ENCODE measurements around the gene NACC2. TPM values are rescaled to one million over a fixed set of nuclear protein-coding genes. Genes with fewer than 3 reads are reported as not detected.

Gene NACC2
- total and polyA plus RNA-seq, 2 of the 8 experiments (the other 6 are each of a cell fraction or from before 2014, with no cell fraction given): 8.3 to 14.0 TPM

DNA sequence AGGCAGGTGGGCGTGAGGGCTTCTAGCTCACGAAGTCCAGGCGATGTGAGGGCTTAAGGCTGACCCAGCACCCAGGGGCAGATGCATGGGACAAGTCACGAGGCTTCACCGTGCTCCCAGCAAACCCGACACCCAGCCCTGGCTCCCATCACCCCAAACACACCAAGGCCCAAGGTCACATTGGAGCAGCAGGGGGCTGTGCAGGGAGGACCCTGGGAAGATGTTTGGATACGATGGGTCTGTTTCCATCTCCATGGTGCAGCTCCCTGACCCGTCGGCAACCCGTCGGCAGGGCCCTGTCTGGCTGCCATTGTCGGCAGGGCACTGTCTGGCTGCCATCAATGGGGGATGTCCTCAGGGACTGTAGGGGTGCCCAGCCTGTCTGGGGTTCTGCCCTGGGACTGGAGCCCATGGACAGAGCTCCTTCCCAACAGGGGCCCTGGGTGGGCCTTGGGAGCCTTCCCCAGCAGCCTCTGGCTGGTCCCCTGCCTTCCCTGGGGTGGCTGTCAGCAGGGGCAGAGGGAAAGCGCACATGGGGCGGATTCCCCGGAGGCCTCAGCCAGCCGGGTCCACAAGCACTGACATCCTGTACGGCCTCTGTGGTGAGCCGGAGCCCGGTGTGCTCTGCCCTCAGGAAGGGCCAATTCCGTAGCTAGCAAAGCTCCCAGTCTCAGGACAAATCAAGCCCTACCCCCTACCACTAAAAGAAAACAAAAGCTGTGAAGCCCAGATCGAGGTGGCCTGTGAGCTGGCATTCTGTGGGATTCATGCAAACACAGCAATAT is 47.1 kb downstream of the NACC2 start:
- Histone ChIP-seq H3K27me3 (replicated peaks in 1 of 4; ENCODE audit: control insufficient read depth in 3 of 4, extremely low read depth in 1 of 4, insufficient read depth in 3 of 4, low read length in 3 of 4) (peaks cover 0 to 2% (median 0%) of the 10 kb centered on the region in 4 experiments; a peak in 2 of 7 replicates), H3K56ac (replicated peaks; ENCODE audit: insufficient read length, low read depth, low read length) (no peak overlapping the region), H4K20me1 (replicated peaks in 1 of 2; ENCODE audit: control insufficient read depth in 1 of 2, insufficient read depth in 2 of 2, low read length in 2 of 2) (peaks cover 0 to 12% of the 10 kb centered on the region in 2 experiments), H2AK5ac (ENCODE audit: low read depth, low read length) (0 out of 2 replicates have a peak overlapping the region, but pooled peaks have one; percentile 9), H3K4me2 (ENCODE audit: insufficient read depth in 1 of 2, low read depth in 2 of 2, low read length in 2 of 2) (0 out of 4 replicates have a peak overlapping the region, but pooled peaks of 1 of the 2 experiments have one; percentile 4), H4K5ac (ENCODE audit: insufficient read length, low read depth, low read length) (no peak overlapping the region), H4K91ac (replicated peaks; ENCODE audit: insufficient read length, low read length) (peak overlapping the region; percentile 19), H3K9me3 (ENCODE audit: insufficient read depth in 2 of 2, low read depth in 1 of 2, low read length in 1 of 2) (no peaks in the 10 kb centered on the region), H2BK15ac (ENCODE audit: low read length) (no peak overlapping the region), H3K4ac (replicated peaks; ENCODE audit: insufficient read length, low read depth, low read length) (no peak overlapping the region), H3K18ac (ENCODE audit: extremely low read depth, low read length) (no peak overlapping the region), H3K23ac (ENCODE audit: insufficient read length) (no peak overlapping the region), H3K4me3 (ENCODE audit: extremely low read depth in 1 of 4, insufficient read depth in 2 of 4, low read depth in 3 of 4, low read length in 4 of 4) (no peak overlapping the region), H3K23me2 (ENCODE audit: low read depth, low read length) (peaks cover 14% of the 10 kb centered on the region; the same call in 1 of the 2 replicates), H2BK120ac (replicated peaks; ENCODE audit: low read depth, low read length) (no peak overlapping the region), H3K14ac (ENCODE audit: insufficient read length) (no peak overlapping the region), H2BK5ac (ENCODE audit: low read depth, low read length) (peak overlapping the region; percentile 52; the same call in 1 of the 2 replicates), H3K36me3 (ENCODE audit: control insufficient read depth in 2 of 4, insufficient read depth in 4 of 4, low read length in 3 of 4) (peaks cover 0 to 7% (median under 1%) of the 10 kb centered on the region in 4 experiments; a peak in 3 of 8 replicates), H2AFZ (ENCODE audit: low read length) (no peak overlapping the region), H3K27ac (ENCODE audit: low read depth, low read length) (no peak overlapping the region), H3K4me1 (replicated peaks in 1 of 4; ENCODE audit: control insufficient read depth in 3 of 4, insufficient read depth in 4 of 4, low read length in 3 of 4) (peaks cover 3 to 34% (median 14%) of the 10 kb centered on the region in 4 experiments), H3K9ac (replicated peaks in 1 of 4; ENCODE audit: extremely low read depth in 1 of 4, low read depth in 3 of 4, low read length in 3 of 4) (no peak overlapping the region), H4K8ac (ENCODE audit: extremely low read depth, insufficient read depth, low read length) (no peak overlapping the region; the same call in 1 of the 2 replicates), H3K79me2 (ENCODE audit: control insufficient read depth in 1 of 2, insufficient read depth in 2 of 2, low read length in 2 of 2) (no peaks in the 10 kb centered on the region; a peak in 2 of 4 replicates), H2BK20ac (ENCODE audit: low read length) (no peak overlapping the region), H3K79me1 (ENCODE audit: low read depth, low read length) (peaks cover 2% of the 10 kb centered on the region; the same call in 1 of the 2 replicates), H2BK12ac (ENCODE audit: low read depth, low read length) (peak overlapping the region; percentile 50; the same call in 1 of the 2 replicates)
- no peak for FAIRE-seq
- ChIA-PET POLR2A (ENCODE audit: partially characterized antibody) (interaction anchor here (1.2 kb wide), 1 partner anchor 47 kb away, joined by 5 read pairs; no protein-coding TSS in a partner anchor), CTCF (ENCODE audit: partially characterized antibody) (interaction anchor here (0.8 to 1.6 kb wide), 7 partner anchors 11 to 81 kb away, joined by 3 to 5 read pairs (median 4); no protein-coding TSS in a partner anchor)
- no peak for DNase-seq (ENCODE audit: low read depth in 1 of 2, low spot score in 2 of 2)
- WGBS, 2 experiments (ENCODE audit: extremely low coverage in 1 of 2, insufficient coverage in 1 of 2, insufficient read length in 1 of 2, insufficient replicate concordance in 2 of 2, low coverage in 1 of 2, low lambda C conversion rate in 2 of 2, missing lambda C conversion rate in 1 of 2): 81% methylated on average over 13 of the region's 21 CpGs; no CpG with 5 or more reads in 1 of the 2 experiments
- TF ChIP-seq RXRA (IDR thresholded peaks at IDR 0.05; ENCODE audit: insufficient read depth, low read depth, low read length): no peak
- TF ChIP-seq BCL11A (IDR thresholded peaks at IDR 0.05; ENCODE audit: low read depth in 2 of 2, low read length in 2 of 2): no peak
- no peak for TF ChIP-seq GTF2F1 (IDR thresholded peaks at IDR 0.05; ENCODE audit: borderline replicate concordance, low read depth, low read length)
- TF ChIP-seq TCF12 (IDR thresholded peaks at IDR 0.05; ENCODE audit: low read depth, low read length): no peak
- TF ChIP-seq CBX5 (IDR thresholded peaks at IDR 0.05; ENCODE audit: low read depth, low read length): no peak
- TF ChIP-seq SIX5 (IDR thresholded peaks at IDR 0.05; ENCODE audit: low read depth, low read length): no peak
- no peak for TF ChIP-seq HDAC6 (IDR thresholded peaks at IDR 0.05; ENCODE audit: low read depth, low read length)
- no peak for TF ChIP-seq RAD21 (IDR thresholded peaks at IDR 0.05 in 1 of 2, conservative IDR thresholded peaks at IDR 0.05 in 1 of 2; ENCODE audit: low read depth in 2 of 2, low read length in 2 of 2)
- no peak for TF ChIP-seq RFX5 (IDR thresholded peaks at IDR 0.05; ENCODE audit: borderline replicate concordance, low read depth, low read length)
- TF ChIP-seq NANOG (IDR thresholded peaks at IDR 0.05; ENCODE audit: insufficient read depth, low read depth, low read length, poor library complexity, severe bottlenecking): no peak
- no peak for TF ChIP-seq CTBP2 (IDR thresholded peaks at IDR 0.05; ENCODE audit: borderline replicate concordance, insufficient read depth, insufficient read length, low read length)
